Measurements from ENCODE around the gene PPP2R2B.

PPP2R2B gene

GRCh38 chr5:146878476-146879172 is at the start of gene PPP2R2B:
Gene PPP2R2B, minus strand, starts transcription at chr5:146878757.
- no peak for DNase-seq

- DNase-seq = no peak
These were observed 45.6 kb upstream of the PPP2R2B start for GRCh38 chr5:146924132-146924531.

- DNase-seq = no peak
These were observed 42.7 kb upstream of the PPP2R2B start for GRCh38 chr5:146921225-146921624.

- DNase-seq = no peak
These were observed 41.9 kb upstream of the PPP2R2B start for GRCh38 chr5:146920351-146920881.

GRCh38 chr5:146919304-146919703 is 40.7 kb upstream of the PPP2R2B start:
- no peak for DNase-seq

GRCh38 chr5:146917931-146918330 is 39.4 kb upstream of the PPP2R2B start:
- no peak for DNase-seq

- DNase-seq = no peak
These were observed 34.3 kb upstream of the PPP2R2B start for GRCh38 chr5:146912874-146913273.

- DNase-seq = no peak
These were observed 31.7 kb upstream of the PPP2R2B start for GRCh38 chr5:146910239-146910638.

GRCh38 chr5:146909255-146910068 is 30.9 kb upstream of the PPP2R2B start:
- no peak for DNase-seq

- no peak for DNase-seq
These were observed 28.2 kb upstream of the PPP2R2B start for GRCh38 chr5:146906803-146907202.

- DNase-seq = no peak
These were observed 26.3 kb upstream of the PPP2R2B start for GRCh38 chr5:146904890-146905289.

- no peak for DNase-seq
These were observed 25.2 kb upstream of the PPP2R2B start for GRCh38 chr5:146903789-146904188.

GRCh38 chr5:146902471-146902870 is 23.9 kb upstream of the PPP2R2B start:
- no peak for DNase-seq

- DNase-seq = no peak
These were observed 18.5 kb upstream of the PPP2R2B start for GRCh38 chr5:146897061-146897460.

- DNase-seq = no peak
These were observed 16.4 kb upstream of the PPP2R2B start for GRCh38 chr5:146894753-146895521.

GRCh38 chr5:146893991-146894390 is 15.4 kb upstream of the PPP2R2B start:
- no peak for DNase-seq

- no peak for DNase-seq
These were observed 13.7 kb upstream of the PPP2R2B start for GRCh38 chr5:146892231-146892630.

- no peak for DNase-seq
These were observed 13.0 kb upstream of the PPP2R2B start for GRCh38 chr5:146891511-146891910.

- DNase-seq = no peak
These were observed 12.3 kb upstream of the PPP2R2B start for GRCh38 chr5:146890731-146891440.

- no peak for DNase-seq
These were observed 11.5 kb upstream of the PPP2R2B start for GRCh38 chr5:146890066-146890465.

GRCh38 chr5:146889169-146889568 is 10.6 kb upstream of the PPP2R2B start:
- DNase-seq = no peak

- no peak for DNase-seq
These were observed 9.9 kb upstream of the PPP2R2B start for GRCh38 chr5:146888351-146888978.
